M059J (cell line): ENCODE results near the gene EML4. TPM values are rescaled to one million over a fixed set of nuclear protein-coding genes. Genes with fewer than 3 reads are reported as not detected.
"Not testable (repeated sequence)": the region's sequence is repeated elsewhere in the genome, so short reads cannot be mapped to it uniquely, and the experiment has no call there.

Source experiments
- DNase-seq: peaks from one replicate; pipeline ENCODE4 v3.0.0-alpha.2; 2012; ENCODE audit warnings: low read depth
- total RNA-seq: library from RNA; depleted of rRNA; stranded (reverse); fragments of >200 nt; shearing (Covaris generic); gene quantifications from 2 replicates; pipeline ENCODE4 v1.2.3, GENCODE V29; 2014

EML4 gene
- total RNA-seq, 1 experiment from 2014 or later: 36.7 TPM

DNA sequence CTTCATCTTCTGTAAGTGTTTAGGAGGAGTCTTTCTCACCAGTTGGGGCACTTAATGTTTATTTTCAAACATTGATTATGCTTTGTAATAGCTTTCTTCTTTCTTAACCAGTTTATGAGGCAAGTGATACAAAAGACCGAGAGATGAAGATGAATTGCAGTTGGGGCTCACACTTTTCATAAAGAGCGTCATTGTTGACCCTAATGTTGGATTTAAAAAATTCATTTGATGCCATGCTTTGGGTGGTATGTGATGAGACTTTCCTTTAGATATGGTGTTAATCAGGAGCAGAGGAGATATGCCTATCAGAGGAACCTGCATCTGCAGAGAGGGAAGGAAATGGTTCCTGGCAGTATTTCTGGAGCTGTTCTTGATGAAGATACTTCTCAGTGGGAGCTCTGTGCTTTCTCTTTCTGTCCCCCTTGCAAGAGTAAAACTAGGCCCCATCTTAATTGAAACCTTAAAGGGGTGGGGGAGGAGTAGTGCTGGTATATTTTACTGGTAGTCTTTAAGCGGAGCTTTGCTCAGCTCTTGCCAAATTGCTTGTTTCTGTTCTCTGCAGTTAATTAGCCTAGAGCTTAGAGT, 2.3 kb downstream of the EML4 start:
- DNase-seq: no peak

DNA sequence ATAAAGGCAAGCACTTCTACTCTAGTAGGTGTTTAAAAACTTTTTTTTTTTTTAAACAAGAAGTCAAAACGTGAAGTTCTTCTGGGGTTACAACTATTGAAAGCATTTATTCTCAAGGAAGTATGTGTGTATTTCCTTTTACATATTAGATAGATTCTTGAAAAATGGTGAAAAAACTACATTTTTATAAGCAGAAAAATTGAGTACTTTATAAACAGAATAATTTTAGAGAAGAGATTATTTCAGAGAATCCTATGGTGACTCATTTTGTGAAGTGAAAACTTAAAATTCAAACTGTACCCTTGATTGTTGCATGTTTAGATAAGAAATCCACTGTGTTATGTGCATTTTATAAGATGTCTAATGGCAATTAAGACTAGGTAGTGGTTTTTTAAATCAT, 2.9 kb downstream of the EML4 start:
- no peak for DNase-seq

DNA sequence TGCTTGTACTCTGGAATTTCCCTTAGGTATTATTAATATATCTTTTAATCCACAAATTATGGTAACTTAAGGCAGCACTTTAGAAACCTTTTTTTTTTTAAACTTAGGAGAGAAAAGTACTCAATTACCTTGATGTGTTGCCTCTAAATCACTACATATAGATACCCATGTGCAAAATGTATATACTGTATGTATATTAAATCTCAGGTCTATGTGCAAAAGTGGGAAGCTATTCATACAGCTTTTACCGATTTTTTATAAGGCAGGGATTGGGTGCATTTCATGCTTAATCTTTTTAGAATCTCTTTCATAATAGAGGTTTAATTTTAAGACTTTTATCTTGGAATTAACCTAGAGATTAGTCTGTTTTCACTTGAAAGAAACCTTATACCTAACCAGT, 3.4 kb downstream of the EML4 start:
- no peak for DNase-seq

DNA sequence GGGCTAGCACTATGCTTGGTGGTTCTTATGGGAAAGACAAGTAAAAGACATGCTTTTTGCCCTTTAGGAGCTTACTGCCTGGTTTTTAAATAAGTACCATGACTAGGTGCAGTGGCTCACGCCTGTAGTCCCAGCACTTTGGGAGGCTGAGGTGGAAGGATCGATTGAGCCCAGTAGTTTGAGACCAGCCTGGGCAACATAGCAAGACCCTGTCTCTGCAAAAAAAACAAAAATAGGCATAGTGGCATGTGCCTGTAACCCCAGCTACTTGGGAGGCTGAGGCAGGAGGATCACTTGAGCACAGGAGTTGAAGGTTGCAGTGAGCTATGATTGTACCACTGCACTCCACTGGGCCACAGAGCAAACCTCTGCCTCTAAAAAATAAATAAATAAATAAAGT, 4.3 kb downstream of the EML4 start:
- not testable (repeated sequence) for DNase-seq

DNA sequence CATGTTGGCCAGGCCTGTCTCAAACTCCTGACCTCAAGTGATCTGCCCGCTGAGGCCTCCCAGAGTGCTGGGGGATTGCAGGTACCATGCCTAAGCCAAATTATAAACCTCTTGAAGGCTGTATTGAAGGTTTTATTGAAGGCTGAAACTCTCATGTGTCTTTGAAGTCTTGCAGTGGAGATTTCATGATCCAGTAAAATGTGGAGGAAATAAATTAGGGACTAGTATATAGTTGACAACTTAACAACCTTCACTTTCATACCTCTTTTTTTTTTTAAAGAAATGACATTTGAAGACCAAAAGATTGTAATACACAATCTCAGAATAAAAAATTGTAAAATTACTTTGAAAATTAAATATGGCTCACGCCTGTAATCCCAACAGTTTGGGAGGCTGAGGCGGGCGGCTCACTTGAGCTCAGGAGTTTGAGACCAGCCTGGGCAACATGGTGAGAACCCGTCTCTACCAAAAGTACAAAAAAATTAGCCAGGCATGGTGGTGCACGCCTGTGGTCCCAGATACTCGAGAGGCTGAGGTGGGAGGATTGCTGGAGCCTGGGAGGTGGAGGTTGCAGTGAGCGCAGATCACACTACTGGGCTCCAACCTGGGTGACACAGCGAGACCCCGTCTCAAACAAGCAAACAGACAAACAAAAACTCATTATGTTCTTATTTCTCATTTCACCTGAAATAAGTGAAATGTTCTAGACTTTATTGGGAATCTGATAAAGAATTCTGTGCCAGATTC, 8.0 kb downstream of the EML4 start:
- DNase-seq: no peak

DNA sequence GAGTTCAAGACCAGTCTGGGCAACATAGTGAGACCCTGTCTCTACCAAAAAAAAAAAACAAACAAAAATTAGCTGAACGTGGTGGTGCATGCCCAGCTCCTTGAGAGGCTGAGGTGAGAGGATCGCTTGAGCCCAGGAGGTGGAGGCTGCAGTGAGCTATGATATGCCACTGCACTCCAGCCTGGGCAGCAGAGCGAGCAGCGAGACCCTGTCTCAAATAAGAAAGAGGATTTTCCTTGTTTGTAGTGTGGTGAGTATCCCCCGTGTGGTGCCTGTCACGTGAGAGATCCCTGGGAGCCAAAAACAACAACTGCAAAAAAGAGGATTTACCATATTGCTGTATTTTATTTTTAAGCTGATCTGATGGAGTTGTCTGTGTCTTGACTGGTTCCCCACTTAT, 9.2 kb downstream of the EML4 start:
- no peak for DNase-seq

DNA sequence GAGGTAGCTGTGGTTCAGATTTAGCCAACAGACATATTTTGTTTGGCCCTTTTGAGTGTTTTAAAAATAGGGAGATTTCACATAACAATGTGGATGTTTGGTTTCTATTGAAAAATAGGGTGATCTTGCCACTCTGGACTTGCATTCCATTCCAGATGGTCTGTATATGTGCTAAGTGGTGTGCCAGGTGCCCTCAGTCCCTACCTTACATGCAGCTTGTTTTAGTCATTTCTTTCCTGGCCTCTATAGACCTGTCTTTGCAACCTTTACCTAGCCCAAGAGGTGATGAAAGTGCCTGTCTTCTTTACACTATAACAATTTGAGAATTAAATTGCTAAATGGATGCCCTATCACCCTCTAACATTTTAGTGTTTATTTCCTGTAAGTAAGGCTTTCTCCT, 11.1 kb downstream of the EML4 start:
- DNase-seq: no peak

DNA sequence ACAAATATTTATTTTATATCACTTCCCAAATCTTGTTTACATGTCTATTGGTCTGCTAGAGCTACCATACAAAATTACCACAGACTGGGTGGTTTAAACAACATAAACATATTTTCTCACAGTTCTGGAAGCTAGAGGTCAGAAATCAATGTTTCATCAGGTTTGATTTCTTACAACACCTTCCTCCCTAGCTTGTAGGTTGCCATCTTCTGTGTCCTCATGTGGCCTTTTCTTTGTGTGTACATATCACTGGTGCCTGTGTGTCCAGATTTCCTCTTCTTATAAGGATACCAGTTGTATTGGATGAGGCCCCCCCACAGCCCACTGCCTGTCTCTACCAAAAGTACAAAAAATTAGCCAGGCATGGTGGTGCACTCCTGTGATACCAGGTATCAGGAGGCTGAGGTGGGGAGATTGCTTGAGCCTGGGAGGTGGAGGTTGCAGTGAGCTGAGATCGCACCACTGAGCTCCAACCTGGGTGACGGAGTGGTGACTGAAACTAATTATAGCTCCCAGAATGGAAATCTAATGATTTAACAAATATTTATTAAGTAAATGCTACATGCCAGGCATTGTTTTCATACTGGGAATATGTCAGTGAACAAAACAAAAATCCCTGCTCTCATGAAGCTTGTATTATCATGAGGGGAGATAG, 13.6 kb downstream of the EML4 start:
- DNase-seq: no peak

DNA sequence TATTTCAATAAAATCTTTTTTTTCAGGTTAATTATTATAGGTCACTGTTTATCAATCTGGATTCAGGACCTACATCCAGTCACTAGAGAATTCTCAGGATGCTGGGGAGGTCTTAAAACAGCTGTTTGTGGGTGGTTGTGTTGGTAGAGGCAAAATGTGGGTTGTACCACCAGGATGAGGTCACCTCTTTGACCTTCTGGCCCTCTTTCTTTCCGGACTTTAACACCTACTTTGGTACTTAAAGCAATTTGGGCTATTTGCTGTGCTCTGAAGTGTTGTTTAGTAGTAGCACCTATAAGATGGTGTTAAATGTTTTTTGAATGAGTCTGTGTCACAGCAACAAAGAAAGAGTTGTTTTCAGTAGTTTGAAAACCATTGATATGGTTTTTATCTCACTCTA, 14.6 kb downstream of the EML4 start:
- DNase-seq: no peak

DNA sequence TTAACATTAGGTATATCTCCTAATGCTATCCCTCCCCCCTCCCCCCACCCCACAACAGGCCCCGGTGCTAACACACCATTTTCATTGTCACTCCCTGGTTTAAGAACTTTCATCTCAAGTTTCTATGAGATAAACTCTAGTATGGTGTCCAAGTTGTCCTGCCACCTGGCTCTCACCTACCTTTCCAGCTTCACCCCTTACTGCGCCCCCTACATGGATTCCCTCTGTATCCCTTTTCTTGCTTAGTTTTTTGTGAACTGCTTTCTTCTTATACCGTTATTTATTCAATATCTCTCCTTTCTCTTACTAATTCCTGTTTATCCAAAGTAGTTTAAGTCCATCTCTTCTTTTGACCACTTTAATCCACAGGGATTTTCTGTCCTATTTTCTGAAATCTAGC, 15.2 kb downstream of the EML4 start:
- DNase-seq: no peak

DNA sequence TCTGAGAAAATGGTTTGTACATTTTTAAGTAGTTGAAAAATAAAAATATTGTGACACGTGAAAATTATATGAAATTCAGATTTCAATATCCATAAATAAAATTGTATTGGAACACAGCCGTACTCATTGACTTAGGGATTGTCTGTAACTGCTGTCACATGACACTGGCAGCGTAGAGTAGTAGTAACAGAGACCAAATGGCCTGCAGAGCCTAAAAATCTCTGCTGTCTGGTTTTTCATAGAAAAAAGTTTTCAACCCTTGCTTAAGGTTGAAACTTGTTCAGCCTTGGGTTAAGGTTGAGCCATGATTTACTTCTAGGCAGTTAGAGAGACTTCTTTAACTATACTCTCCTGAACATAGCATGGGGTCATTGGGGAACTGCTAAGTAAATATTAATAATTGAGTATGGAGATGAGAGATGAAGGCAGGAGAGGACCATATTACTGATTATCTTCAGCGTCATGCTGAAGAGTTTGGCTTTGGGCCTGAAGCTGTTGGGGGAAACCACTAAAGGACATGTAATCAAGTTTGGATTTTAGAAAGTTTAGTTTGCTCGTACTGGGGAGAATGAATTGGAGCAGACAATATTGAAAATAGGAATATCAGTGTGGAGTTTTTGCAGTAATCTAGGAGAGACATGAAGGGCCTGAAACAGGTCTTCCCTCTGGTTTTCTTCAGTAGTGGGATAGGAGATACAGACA, 16.2 kb downstream of the EML4 start:
- no peak for DNase-seq

DNA sequence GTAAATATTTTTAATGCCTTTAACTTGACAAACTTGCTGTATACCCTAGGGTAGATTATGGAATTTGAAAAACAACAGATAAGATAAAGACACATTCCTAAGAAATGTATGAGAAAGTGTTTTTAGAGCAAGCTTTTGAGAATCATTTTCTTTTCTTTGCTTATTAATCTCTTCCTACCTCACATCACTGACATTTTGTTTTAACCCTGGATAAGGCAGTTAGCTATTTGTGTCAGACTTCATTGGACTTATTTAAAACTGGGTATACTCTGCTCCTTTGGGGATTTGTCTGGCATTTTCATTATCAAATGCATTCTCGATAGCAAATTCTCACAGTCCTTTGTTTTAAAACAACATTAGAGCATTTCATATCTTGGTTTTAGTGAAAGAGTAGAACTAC, 17.2 kb downstream of the EML4 start:
- DNase-seq: no peak

DNA sequence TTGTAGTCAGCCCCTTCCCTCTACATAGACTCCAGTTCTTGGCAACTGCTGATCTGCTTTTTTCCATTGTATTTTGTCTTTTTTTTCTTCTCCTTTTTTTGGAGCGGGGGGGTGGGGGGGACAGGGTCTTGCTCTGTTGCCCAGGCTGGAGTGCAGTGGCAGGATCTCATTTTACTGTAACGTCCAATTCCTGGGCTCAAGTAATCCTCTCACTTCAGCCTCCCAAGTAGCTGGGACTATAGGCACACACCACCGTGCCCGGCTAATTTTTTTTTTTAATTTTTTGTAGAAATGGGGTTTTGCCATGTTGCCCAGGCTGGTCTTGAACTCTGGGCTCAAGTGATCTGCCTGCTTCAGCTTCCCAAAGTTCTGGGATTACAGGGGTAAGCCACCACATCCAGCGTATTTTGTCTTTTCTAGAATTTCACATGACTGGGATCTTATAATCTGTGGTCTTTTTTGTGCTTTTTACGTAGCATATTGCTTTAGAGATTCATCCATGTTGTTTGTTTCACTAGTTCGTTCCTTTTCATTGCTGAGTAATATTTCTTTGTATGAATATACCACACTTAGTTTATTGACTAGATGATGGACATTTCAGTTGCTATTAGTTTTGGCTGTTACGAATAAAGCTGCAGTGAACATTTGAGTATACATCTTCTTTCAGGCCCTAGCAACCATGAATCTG, 17.9 kb downstream of the EML4 start:
- DNase-seq: no peak

DNA sequence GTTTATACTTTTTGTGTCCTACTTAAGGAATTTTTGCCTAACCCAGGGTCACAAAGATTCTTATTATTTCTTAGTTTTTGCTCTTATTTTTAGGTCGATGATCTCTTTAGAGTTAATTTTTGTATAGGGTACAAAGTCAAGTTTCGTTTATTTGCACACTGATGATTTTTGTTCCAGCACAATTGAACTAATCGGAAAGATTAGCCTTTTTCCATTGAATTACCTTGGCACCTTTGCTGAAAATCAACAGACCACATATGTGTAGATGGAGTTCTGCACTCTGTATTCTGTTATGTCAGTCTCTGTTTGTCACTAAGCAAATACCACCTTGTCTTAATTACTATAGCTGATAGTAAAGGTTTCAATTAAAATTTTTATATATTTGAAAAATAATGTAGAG, 18.7 kb downstream of the EML4 start:
- DNase-seq: no peak

DNA sequence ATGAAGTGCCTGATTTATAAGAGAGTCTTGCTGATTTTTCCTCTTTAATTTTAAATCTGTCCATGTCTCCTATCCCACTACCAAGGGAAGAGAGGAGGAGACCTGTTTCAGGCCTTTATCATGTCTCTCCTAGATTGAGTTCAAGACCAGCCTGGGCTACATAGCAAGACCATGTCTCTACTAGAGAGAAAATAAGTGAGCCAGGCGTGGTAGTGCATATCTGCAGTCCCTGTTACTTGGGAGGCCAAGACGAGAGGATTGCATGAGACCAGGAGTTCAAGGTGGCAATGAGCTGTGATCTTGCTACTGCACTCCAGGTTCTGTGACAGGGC, 20.0 kb downstream of the EML4 start:
- no peak for DNase-seq

DNA sequence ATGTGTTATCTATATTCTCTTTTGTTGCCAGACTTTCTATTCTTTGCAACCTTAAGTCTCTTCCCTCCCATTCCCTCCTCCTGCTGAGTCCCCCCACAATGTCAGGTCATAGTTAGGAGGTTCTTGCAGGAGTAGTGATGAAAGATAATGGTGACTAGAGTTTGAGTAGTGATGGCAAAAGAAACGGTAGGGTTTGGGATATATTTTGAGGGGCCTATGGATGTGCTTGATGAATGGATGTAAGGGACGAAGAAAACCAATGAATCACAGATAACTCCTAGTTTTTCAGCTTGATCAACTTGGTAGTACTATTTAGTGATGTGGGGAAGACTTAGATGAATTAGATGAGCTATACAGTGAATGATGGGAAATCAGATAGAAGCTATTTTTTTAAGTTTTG, 21.0 kb downstream of the EML4 start:
- DNase-seq: no peak

DNA sequence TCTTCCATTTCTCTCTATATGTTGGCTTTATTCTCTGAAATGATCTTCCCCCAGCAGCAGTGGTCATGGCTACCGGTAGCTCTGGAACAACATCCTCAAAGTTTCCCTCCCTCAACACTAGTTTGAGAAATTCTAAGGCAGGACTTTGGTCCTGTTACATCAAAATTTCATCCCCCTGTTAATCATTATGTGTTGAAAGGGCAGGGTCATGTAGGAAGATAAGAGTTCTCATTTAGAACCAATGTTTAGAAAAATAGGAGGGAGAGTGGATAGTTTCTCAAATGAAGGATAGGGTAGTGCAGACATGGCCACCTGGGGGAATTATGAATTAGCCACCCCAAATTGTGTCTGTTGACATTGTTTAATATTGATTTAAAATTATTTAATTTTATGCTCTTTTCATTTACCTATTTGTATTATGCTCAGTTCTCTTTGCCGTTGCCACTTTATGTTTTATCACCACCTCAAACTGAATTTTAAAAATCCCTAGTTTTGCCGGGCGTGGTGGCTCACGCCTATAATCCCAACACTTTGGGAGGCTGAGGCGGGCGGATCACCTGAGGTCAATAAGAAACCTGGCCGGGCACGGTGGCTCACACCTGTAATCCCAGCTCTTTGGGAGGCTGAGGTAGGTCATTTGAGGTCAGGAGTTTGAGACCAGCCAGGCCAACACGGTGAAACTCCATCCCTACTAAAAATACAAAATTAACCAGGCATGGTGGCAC, 22.3 kb downstream of the EML4 start:
- DNase-seq: no peak

DNA sequence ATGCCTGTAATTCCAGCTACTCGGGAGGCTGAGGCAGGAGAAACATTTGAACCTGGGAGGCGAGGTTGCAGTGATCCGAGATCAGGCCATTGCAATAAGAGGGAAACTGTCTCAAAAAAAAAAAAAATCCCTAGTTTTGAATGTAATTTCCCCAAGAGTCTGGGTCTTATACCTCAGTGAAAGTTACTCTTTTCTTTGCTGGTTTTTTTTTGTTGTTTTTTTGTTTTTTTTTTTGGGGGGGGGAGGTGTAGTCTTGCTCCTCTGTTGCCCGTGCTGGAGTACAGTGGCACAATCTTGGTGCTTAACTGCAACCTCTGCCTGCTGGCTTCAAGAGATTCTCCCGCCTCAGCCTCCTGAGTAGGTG, 22.8 kb downstream of the EML4 start:
- DNase-seq: no peak

DNA sequence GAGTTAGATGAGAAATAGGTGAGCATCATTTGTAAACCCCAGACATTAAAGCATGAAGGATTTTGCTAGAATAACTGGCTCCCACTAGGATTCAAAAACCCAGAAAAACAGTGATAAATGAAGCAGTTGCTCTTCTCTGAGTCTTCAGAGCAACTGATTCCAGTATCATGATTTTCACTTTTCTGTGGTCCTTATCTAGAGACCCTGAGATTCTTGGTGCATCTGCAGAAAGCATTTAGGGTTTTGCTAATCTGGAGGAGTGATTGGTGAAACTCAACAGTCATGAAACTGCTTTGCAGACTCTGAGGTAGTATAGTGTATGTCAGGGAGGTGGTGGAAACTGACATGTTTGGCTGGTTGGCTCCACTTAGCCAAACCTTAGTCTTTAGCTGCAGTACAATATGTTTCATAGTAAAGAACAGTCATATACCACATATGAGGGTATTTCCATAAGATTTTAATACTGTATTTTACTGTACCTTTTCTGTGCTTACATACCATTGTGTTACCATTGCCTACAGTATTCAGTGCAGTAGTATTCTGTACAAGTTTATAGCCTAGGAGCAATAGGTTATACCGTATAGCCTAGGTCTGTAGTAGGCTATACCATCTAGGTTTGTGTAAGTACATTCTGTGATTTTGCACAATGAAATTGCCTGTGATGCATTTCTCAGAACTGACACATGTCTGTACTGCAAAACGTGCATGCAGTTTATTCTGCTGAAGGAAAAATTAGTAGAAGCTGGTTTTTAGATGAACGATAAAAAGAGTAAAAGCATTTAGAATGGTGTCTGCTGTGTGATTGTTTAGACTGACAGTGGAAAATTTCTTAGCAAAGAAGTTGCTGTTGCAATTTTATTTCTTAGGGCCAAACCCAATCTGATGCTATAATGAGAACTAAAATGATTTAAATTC, 23.8 kb downstream of the EML4 start:
- DNase-seq: no peak

DNA sequence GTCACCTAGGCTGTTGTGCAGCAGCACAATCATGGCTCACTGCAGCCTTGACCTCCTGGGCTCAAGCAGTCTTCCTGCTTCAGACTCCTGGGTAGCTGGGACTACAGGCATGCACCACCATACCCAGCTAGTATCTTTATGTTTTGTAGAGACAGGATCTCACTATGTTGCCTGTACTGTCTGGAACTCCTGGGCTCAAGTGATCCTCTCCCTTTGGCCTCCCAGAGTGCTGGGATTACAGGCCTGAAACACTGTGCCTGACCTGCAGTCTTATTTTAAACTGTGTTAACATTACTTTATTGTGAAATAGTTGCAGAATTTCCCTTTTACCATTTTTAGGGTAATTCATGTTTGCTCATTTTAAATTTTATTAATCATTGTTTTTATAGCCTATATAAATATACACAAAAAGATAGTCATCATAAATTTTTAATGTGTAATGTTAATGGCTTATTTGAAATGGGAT, 24.6 kb downstream of the EML4 start:
- DNase-seq: no peak

DNA sequence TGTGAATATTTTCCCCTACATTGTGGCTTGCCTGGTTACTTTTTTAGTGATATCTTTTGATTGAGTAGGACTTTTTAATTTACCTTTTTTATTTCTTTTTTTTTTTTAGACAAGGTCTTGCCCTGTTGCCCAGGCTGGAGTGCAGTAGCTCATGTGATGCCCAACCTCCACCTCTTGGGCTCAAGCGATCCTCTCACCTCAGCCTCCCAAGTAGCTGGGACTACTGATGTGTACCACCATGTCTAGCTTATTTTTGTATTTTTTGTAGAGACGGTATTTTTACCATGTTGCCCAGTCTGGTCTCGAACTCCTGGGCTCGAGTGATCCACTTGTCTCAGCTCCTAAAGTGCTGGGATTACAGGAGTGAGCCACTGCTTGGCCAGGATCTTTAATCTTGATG, 25.3 kb downstream of the EML4 start:
- DNase-seq: no peak
